DMS153 (cell line): ENCODE measurements around the gene FRAS1.
"Not testable (repeated sequence)": the region's sequence is repeated elsewhere in the genome, so short reads cannot be mapped to it uniquely, and the experiment has no call there.

Experiments used
- DNase-seq: peaks from one replicate; lab custom pipeline; 2025; lab: John Stamatoyannopoulos, UW

The FRAS1 gene

GRCh38 chr4:78439328-78439727 is 382.2 kb downstream of the FRAS1 start:
- no peak for DNase-seq

GRCh38 chr4:78441756-78442155 is 384.6 kb downstream of the FRAS1 start:
- DNase-seq, result no peak

DNA sequence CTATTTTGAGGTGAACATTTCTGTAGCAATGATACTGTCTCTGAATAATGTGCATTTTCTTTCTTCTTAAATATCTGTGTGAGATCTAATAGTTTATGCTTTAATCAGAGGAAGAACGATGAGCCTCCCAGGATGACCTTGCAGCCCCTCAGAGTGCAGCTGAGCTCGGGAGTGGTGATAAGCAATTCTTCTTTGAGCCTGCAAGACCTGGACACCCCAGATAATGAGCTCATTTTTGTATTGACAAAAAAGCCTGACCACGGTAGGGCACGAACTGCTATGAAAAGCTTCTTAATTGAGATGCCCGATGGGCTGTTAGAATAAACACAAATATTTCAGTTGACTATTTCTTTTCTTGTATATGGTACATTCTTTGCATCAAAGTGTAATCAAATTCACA is 389.5 kb downstream of the FRAS1 start:
- no peak for DNase-seq

DNA sequence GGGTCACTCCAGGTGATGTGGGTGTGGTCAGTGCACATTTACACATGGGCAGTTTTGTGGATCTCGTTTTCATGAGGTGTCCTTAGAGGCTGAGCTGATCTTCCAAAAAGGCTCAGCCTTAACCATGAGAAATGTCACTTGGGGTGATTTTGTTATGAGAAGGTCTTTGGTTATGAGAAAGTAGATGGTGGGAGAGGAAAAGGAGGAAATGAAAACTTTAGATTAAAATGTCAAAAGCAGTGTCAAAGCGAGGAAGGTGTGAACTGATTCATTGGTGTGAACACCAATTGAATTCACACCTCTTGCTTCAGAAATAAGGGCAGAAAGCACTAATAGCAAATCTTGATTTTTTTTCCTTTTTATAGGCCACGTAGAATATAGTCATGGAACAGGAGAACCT is 394.3 kb downstream of the FRAS1 start:
- no peak for DNase-seq

GRCh38 chr4:78454016-78454415 is 396.9 kb downstream of the FRAS1 start:
- no peak for DNase-seq

GRCh38 chr4:78457751-78458150 is 400.6 kb downstream of the FRAS1 start:
- no peak for DNase-seq

- DNase-seq, result no peak
Observed at GRCh38 chr4:78459327-78459726, 402.2 kb downstream of the FRAS1 start.

DNA sequence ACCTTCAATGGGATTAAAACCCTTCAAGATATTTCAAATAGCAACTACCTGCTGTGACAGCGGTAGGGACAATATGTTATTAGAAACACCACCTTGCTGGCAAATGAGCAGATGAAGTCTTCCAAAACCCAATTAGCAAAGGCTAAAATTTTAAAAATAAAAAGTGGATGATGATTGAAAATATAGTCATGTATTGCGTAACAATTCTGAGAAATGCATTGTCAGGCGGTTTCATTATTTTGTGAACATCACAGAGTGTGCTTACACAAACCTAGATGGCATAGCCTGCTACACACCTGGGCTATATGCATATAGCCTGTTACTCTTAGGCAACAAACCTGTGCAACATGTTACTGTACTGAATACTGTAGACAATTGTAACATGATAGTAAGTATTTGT is 403.2 kb downstream of the FRAS1 start:
- DNase-seq, result no peak

- DNase-seq, result no peak
Observed at GRCh38 chr4:78464265-78464664, 407.1 kb downstream of the FRAS1 start.

GRCh38 chr4:78467223-78467622 is 410.1 kb downstream of the FRAS1 start:
- DNase-seq, result not testable (repeated sequence)

DNA sequence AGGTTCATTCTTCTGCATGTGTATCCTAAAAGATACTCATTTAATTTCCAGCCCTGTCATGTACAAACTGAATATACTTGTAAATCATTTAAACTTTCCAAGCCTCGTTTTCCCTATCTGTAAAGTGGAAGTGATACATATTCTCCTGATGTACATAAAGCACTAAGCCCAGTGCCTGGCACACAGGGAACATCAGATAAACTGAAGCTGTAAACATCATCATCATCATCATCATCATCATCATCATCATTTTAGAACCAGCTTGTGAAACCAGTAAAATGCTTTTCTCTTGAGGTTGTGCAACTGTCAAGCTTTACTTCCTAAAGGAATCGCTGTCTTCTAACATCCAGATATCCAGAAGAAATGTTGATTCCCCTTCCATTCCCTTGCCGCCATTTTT is 411.1 kb downstream of the FRAS1 start:
- no peak for DNase-seq

- DNase-seq, result no peak
Observed at GRCh38 chr4:78476108-78476704, 419.1 kb downstream of the FRAS1 start.

DNA sequence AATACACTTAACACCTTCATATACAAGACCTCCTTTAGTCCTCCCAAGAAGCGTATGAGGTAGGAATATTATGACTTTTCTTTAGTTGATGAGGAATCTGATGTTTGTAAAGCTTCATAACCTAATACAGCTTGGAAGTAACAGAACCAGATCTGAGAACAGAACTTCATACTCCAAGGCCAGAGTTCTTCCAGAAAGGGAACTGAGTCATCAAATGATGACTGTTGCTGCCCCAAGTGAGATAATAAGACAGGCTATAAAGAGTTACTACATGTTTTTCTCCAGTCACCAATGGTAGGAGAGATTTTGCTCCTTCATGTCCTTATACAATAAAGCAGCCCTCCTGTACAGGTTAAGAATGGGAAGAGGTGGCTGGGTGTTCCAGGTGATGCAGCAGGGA is 420.2 kb downstream of the FRAS1 start:
- no peak for DNase-seq

DNA sequence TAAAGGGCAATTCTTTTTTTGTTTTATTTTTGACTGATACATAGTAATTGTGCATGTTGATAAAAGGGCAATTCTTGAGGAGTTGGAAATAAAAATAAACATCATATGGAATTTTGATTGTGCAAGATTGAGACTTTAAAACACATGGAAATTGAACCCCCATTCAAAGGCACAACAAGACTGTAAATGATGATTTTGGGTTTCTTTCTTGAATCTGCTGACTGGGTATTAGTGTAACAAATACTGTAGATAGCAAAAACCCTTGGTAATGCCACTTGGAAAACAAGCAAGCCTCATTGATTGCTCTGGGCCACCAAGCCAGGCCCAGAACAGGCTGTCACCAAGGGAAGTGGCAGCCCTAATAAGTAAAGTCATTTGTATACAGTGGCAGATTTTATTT is 421.4 kb downstream of the FRAS1 start:
- no peak for DNase-seq

GRCh38 chr4:78480286-78480685 is 423.2 kb downstream of the FRAS1 start:
- DNase-seq, result no peak

- no peak for DNase-seq
Observed at GRCh38 chr4:78481180-78481579, 424.1 kb downstream of the FRAS1 start.

- DNase-seq, result no peak
Observed at GRCh38 chr4:78482281-78482680, 425.2 kb downstream of the FRAS1 start.

DNA sequence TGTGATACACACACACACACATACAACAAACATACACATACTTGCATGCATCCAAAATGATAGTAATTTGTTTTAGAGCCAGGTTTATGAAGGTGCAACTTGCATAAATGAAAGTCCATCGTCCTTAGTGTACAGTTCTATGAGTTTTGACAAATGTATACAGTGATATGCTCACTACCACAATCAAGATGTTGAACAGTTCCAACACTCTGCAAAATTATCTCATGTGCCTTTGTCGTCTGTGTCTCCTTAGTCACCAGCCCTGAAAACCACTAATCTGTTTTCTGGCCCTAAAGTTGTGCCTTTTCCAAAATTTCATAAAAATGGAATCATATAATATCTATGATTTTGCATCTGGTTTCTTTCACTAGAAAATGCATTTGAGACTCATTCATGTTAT is 426.7 kb downstream of the FRAS1 start:
- no peak for DNase-seq

GRCh38 chr4:78484574-78484973 is 427.5 kb downstream of the FRAS1 start:
- DNase-seq, result no peak

- DNase-seq, result no peak
Observed at GRCh38 chr4:78493731-78494130, 436.6 kb downstream of the FRAS1 start.

DNA sequence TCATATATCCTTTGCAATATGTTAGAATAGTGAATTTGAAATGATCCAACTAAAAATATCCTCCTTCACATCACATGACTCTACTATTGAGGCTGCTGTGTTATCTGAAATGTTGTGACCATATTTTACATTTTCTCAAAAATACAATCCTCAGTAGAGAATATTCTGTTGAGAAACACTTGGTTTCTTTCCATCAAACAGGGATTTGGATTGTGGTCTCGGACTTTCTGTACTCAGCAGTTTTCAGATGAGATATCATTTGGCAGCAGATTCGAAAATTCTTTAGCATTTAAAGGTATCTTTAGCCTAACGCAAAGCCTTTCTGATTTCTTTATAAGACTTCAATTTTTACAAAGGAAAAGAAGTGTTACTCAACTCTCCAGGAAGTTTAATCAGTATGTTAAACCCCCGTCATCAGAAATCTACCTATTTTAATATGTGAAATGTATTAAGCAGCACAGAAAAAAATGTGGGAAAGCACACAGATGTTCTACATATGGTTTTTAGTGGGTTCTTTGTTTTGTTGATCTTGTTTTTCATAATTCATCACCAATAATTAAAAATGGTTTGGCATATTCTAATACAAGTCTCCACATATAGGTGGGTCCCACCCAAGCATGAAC is 439.0 kb downstream of the FRAS1 start:
- no peak for DNase-seq

DNA sequence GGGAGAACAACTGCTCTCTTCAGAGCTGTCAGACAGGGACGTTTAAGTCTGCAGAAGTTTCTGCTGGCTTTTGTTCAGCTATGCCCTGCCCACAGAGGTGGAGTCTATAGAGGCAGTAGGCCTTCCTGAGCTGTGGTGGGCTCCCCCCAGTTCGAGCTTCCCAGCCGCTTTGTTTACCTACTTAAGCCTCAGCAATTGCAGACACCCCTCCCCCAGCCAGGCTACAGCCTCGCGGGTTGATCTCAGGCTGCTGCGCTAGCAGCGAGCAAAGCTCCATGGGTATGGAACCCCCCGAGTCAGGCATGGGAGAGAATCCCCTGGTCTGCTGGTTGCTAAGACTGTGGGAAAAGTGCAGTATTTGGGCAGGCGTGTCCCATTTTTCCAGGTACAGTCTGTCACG is 449.1 kb downstream of the FRAS1 start:
- not testable (repeated sequence) for DNase-seq

GRCh38 chr4:78509043-78509442 is 451.9 kb downstream of the FRAS1 start:
- no peak for DNase-seq

DNA sequence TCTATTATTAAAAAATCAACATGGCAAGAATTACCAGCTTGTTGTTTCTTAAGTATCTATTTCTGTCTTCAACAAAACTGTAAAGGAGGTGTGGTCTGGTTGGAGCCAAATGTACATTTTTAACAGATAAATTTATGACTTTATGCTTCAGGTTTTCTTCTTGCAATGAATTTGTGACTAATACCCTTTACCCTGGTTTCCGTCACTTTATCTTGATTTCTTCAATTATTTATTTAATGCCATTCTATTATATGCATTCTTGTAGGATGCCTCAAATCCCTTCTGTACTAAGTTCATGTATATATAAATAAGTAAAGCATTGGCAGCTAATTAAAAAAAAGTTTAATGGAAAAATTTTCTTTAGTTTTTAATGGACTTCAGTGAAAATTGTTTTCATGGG is 453.0 kb downstream of the FRAS1 start:
- no peak for DNase-seq
